ENCODE measurements around the gene CCND3. TPM values are rescaled to one million over a fixed set of nuclear protein-coding genes. Genes with fewer than 3 reads are reported as not detected.

The CCND3 gene
- total RNA-seq, 1 donor from 2014 or later = 45.4 TPM

GRCh38 chr6:41972826-41973225 lies 31.2 kb upstream of the CCND3 start:
- no peak overlapping the region for H3K4me3 ChIP-seq (ENCODE audit: low read depth, low read length)
- no peak for TF ChIP-seq CTCF (conservative IDR thresholded peaks at IDR 0.05; ENCODE audit: low read depth, low read length)
- no peak for DNase-seq (ENCODE audit: low read depth)

GRCh38 chr6:41970436-41970846 lies 28.8 kb upstream of the CCND3 start:
- TF ChIP-seq CTCF (conservative IDR thresholded peaks at IDR 0.05; ENCODE audit: low read depth, low read length) = no peak

GRCh38 chr6:41967312-41968287 lies 26.0 kb upstream of the CCND3 start:
- DNase-seq (ENCODE audit: low read depth) = peak; percentile 57
- TF ChIP-seq CTCF (conservative IDR thresholded peaks at IDR 0.05; ENCODE audit: low read depth, low read length) = no peak
- H3K4me3 ChIP-seq (ENCODE audit: low read depth, low read length) = no peak overlapping the region

More at GRCh38 chr6:41970436-41970846, 28.8 kb upstream of the CCND3 start:
- no peak overlapping the region for H3K4me3 ChIP-seq (ENCODE audit: low read depth, low read length)
- no peak for DNase-seq (ENCODE audit: low read depth)

- no peak for TF ChIP-seq CTCF (conservative IDR thresholded peaks at IDR 0.05; ENCODE audit: low read depth, low read length)
- H3K4me3 ChIP-seq (ENCODE audit: low read depth, low read length) = no peak overlapping the region
- DNase-seq (ENCODE audit: low read depth) = peak; percentile 72
Observed at GRCh38 chr6:41966961-41967311, 25.3 kb upstream of the CCND3 start.

GRCh38 chr6:41966214-41966920 lies 24.8 kb upstream of the CCND3 start:
- DNase-seq (ENCODE audit: low read depth) = no peak

More at GRCh38 chr6:41966214-41966920, 24.8 kb upstream of the CCND3 start:
- no peak overlapping the region for H3K4me3 ChIP-seq (ENCODE audit: low read depth, low read length)
- TF ChIP-seq CTCF (conservative IDR thresholded peaks at IDR 0.05; ENCODE audit: low read depth, low read length) = no peak
